ENCODE results near the gene SAP30L. TPM values are rescaled to one million over a fixed set of nuclear protein-coding genes. Genes with fewer than 3 reads are reported as not detected.
A peak's percentile ranks its signal among the peaks of the same experiment; 100 is the strongest.

The SAP30L gene
- total RNA-seq, 4 donors from 2014 or later: 16.1 to 66.6 (median 36.2) TPM

DNA sequence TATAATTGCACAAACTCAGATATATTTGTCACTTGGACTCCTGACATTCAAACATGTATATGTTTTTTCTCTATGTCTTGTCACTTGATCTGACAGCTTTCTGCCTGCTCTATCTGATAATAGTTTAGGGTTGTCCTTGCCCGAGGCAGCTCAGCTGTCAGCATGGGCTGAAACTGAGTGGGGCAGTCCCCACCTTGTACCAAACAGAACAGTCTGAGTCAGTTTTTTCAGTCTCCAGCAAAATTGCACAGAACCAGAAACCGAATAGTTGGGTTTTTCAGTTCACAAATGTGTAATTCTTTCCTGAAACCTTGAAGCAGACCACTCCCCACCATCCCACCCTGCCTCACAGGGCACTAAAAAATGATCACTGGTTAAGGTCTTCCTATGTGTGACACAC, 41.7 kb downstream of the SAP30L start:
- H3K27ac ChIP-seq: no peak overlapping the region
- H3K36me3 ChIP-seq: no peaks in the 10 kb centered on the region
- DNase-seq (ENCODE audit: low spot score in 2 of 2): peak in 1 of 2 donors; percentile 21
- no peak overlapping the region for H3K4me3 ChIP-seq
- H3K4me1 ChIP-seq: peaks cover 17% of the 10 kb centered on the region
- peaks cover 89% of the 10 kb centered on the region for H3K27me3 ChIP-seq
- WGBS: 8% methylated on average over 2 of the region's 2 CpGs
- H3K9me3 ChIP-seq: no peaks in the 10 kb centered on the region
- TF ChIP-seq, protein P1, sequence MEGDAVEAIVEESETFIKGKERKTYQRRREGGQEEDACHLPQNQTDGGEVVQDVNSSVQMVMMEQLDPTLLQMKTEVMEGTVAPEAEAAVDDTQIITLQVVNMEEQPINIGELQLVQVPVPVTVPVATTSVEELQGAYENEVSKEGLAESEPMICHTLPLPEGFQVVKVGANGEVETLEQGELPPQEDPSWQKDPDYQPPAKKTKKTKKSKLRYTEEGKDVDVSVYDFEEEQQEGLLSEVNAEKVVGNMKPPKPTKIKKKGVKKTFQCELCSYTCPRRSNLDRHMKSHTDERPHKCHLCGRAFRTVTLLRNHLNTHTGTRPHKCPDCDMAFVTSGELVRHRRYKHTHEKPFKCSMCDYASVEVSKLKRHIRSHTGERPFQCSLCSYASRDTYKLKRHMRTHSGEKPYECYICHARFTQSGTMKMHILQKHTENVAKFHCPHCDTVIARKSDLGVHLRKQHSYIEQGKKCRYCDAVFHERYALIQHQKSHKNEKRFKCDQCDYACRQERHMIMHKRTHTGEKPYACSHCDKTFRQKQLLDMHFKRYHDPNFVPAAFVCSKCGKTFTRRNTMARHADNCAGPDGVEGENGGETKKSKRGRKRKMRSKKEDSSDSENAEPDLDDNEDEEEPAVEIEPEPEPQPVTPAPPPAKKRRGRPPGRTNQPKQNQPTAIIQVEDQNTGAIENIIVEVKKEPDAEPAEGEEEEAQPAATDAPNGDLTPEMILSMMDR (IDR thresholded peaks at IDR 0.05): no peak
- TF ChIP-seq POLR2AphosphoS5 (IDR thresholded peaks at IDR 0.05) (no peak), POLR2A (IDR thresholded peaks at IDR 0.05) (no peak), EP300 (IDR thresholded peaks at IDR 0.05) (no peak)

- no peaks in the 10 kb centered on the region for H3K9me3 ChIP-seq
- WGBS: 72% methylated on average over 2 of the region's 2 CpGs
- H3K27me3 ChIP-seq: peaks cover 82% of the 10 kb centered on the region
- H3K4me3 ChIP-seq: no peak overlapping the region
- TF ChIP-seq POLR2A (IDR thresholded peaks at IDR 0.05) (no peak), POLR2AphosphoS5 (IDR thresholded peaks at IDR 0.05) (no peak)
- DNase-seq (ENCODE audit: low spot score in 2 of 2): peak; percentile 10 to 13
- H3K27ac ChIP-seq: no peak overlapping the region
- H3K36me3 ChIP-seq: no peaks in the 10 kb centered on the region
- H3K4me1 ChIP-seq: no peaks in the 10 kb centered on the region
Measured at GRCh38 chr5:154491941-154492340, 46.1 kb downstream of the SAP30L start.

- Histone ChIP-seq H3K27ac (no peak overlapping the region), H3K9me3 (no peaks in the 10 kb centered on the region), H3K36me3 (no peaks in the 10 kb centered on the region), H3K4me1 (no peaks in the 10 kb centered on the region), H3K27me3 (peaks cover 69% of the 10 kb centered on the region), H3K4me3 (no peak overlapping the region)
- DNase-seq (ENCODE audit: low spot score in 2 of 2): peak; percentile 34 to 66
- 63% methylated on average over 27 of the region's 29 CpGs for whole genome bisulfite sequencing
- TF ChIP-seq POLR2AphosphoS5 (IDR thresholded peaks at IDR 0.05): no peak
- TF ChIP-seq POLR2A (IDR thresholded peaks at IDR 0.05): no peak
- no peak for TF ChIP-seq EP300 (IDR thresholded peaks at IDR 0.05)
- TF ChIP-seq, protein P1 (IDR thresholded peaks at IDR 0.05): no peak
Measured at GRCh38 chr5:154493274-154493673, 47.5 kb downstream of the SAP30L start.

- H3K27me3 ChIP-seq: peaks cover 68% of the 10 kb centered on the region
- no peaks in the 10 kb centered on the region for H3K36me3 ChIP-seq
- H3K4me1 ChIP-seq: no peaks in the 10 kb centered on the region
- H3K9me3 ChIP-seq: no peaks in the 10 kb centered on the region
- no peak overlapping the region for H3K27ac ChIP-seq
- DNase-seq (ENCODE audit: low spot score in 2 of 2): peak; percentile 4 to 26
- WGBS: 60% methylated on average over 4 of the region's 4 CpGs
- H3K4me3 ChIP-seq: no peak overlapping the region
- TF ChIP-seq POLR2AphosphoS5 (IDR thresholded peaks at IDR 0.05): no peak
- TF ChIP-seq, protein P1 (IDR thresholded peaks at IDR 0.05): no peak
- TF ChIP-seq POLR2A (IDR thresholded peaks at IDR 0.05): no peak
- no peak for TF ChIP-seq EP300 (IDR thresholded peaks at IDR 0.05)
Measured at GRCh38 chr5:154494036-154494435, 48.2 kb downstream of the SAP30L start.

GRCh38 chr5:154498591-154498990, 52.8 kb downstream of the SAP30L start:
- Histone ChIP-seq H3K4me1 (no peaks in the 10 kb centered on the region), H3K27ac (no peak overlapping the region), H3K36me3 (no peaks in the 10 kb centered on the region), H3K9me3 (no peaks in the 10 kb centered on the region), H3K27me3 (peaks cover 34% of the 10 kb centered on the region), H3K4me3 (no peak overlapping the region)
- 77% methylated on average over 1 of the region's 1 CpG for WGBS
- no peak for TF ChIP-seq POLR2AphosphoS5 (IDR thresholded peaks at IDR 0.05)
- TF ChIP-seq, protein P1 (IDR thresholded peaks at IDR 0.05): no peak
- no peak for TF ChIP-seq POLR2A (IDR thresholded peaks at IDR 0.05)
- TF ChIP-seq EP300 (IDR thresholded peaks at IDR 0.05): no peak
- no peak for DNase-seq (ENCODE audit: low spot score in 2 of 2)

DNA sequence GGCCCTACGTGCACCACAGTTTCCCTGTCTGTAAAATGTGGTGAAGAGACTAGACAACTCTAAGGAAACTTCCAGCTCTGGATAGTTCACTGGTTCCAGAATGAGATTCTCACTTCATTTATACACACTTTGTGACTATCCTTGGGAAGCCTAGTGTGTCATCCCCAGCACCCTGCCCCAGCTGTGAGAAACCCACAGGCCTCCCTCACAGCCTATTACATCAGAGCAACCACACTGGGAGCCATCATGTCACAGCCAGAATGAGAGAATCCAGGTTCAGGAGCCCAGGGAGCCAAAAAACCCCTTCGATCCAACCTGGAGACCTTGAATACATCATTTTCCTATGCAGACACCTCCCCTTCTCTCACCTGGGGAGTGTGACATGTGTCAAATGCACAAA, 53.2 kb downstream of the SAP30L start:
- WGBS: 100% methylated on average over 2 of the region's 2 CpGs
- DNase-seq (ENCODE audit: low spot score in 2 of 2): no peak
- Histone ChIP-seq H3K4me3 (no peak overlapping the region), H3K9me3 (no peaks in the 10 kb centered on the region), H3K4me1 (no peaks in the 10 kb centered on the region), H3K27ac (no peak overlapping the region), H3K36me3 (no peaks in the 10 kb centered on the region), H3K27me3 (peaks cover 30% of the 10 kb centered on the region)
- TF ChIP-seq, protein P1 (IDR thresholded peaks at IDR 0.05): no peak
- TF ChIP-seq POLR2AphosphoS5 (IDR thresholded peaks at IDR 0.05) (no peak), EP300 (IDR thresholded peaks at IDR 0.05) (no peak), POLR2A (IDR thresholded peaks at IDR 0.05) (no peak)
